GM23338 (cell line): Measurements from ENCODE around the gene ATG9B. TPM values are rescaled to one million over a fixed set of nuclear protein-coding genes. Genes with fewer than 3 reads are reported as not detected.
A peak's percentile ranks its signal among the peaks of the same experiment; 100 is the strongest.

Experiments used
- ATAC-seq: fragments of 200-7000 bp; cut with Tn5 transposase; 3 replicates; pipeline ENCODE4 v1.9.1; 2020
- DNase-seq: peaks from one replicate; pipeline ENCODE4 v3.0.0-alpha.2; 2015; ENCODE audit warnings: low spot score
- H2AFZ ChIP-seq: fragments of 200-600 bp; sonication (generic); 2 replicates; pipeline ENCODE4 v1.8.0; 2016; ENCODE audit warnings: antibody characterized with exemption, mild to moderate bottlenecking, moderate library complexity
- H3F3A ChIP-seq: fragments of 200-600 bp; sonication (generic); replicated peaks from 2 replicates; pipeline ENCODE4 v1.8.0; 2017; ENCODE audit warnings: antibody characterized with exemption, mixed run types, low read depth
- H3K27ac ChIP-seq: fragments of 200-600 bp; sonication (generic); 2 replicates; pipeline ENCODE4 v1.6.1; 2016; ENCODE audit warnings: low read depth
- H3K27me3 ChIP-seq: fragments of 200-600 bp; sonication (generic); 2 replicates; pipeline ENCODE4 v1.8.0; 2016; ENCODE audit warnings: mild to moderate bottlenecking, mixed run types, moderate library complexity; ENCODE audit not compliant: insufficient read depth
- H3K36me3 ChIP-seq: fragments of 200-600 bp; sonication (generic); 2 replicates; pipeline ENCODE4 v1.8.0; 2016; ENCODE audit warnings: mild to moderate bottlenecking; ENCODE audit not compliant: insufficient read depth
- H3K4me1 ChIP-seq: fragments of 200-600 bp; sonication (generic); 2 replicates; pipeline ENCODE4 v1.8.0; 2016; ENCODE audit warnings: mild to moderate bottlenecking, moderate library complexity; ENCODE audit not compliant: insufficient read depth
- H3K4me2 ChIP-seq: fragments of 200-600 bp; sonication (generic); 2 replicates; pipeline ENCODE4 v1.7.1; 2017; ENCODE audit warnings: mixed run types
- H3K4me3 ChIP-seq: fragments of 200-600 bp; sonication (generic); 2 replicates; pipeline ENCODE4 v1.6.1; 2016; ENCODE audit warnings: mixed run types
- H3K79me2 ChIP-seq: fragments of 200-600 bp; sonication (generic); replicated peaks from 2 replicates; pipeline ENCODE4 v1.8.0; 2017; ENCODE audit warnings: mild to moderate bottlenecking; ENCODE audit not compliant: insufficient read depth
- H3K9me2 ChIP-seq: fragments of 200-600 bp; sonication (generic); 2 replicates; pipeline ENCODE4 v1.8.0; 2017; ENCODE audit not compliant: insufficient read depth
- H4K20me1 ChIP-seq: fragments of 200-600 bp; sonication (generic); replicated peaks from 2 replicates; pipeline ENCODE4 v1.8.0; 2017; ENCODE audit warnings: mild to moderate bottlenecking; ENCODE audit not compliant: insufficient read depth
- H3K27ac Mint-ChIP-seq: 2 replicates; pipeline ENCODE4 v1.8.0; 2020; ENCODE audit warnings: inconsistent platforms, mild to moderate bottlenecking, moderate library complexity, mixed read lengths
- H3K27me3 Mint-ChIP-seq: 3 replicates; pipeline ENCODE4 v1.8.0; 2022; ENCODE audit warnings: low read depth, mild to moderate bottlenecking, moderate library complexity, mixed read lengths, inconsistent platforms; ENCODE audit not compliant: insufficient read depth, poor library complexity
- H3K36me3 Mint-ChIP-seq: 3 replicates; pipeline ENCODE4 v1.8.0; 2021; ENCODE audit warnings: low read depth, mild to moderate bottlenecking, inconsistent platforms, moderate library complexity, mixed read lengths
- H3K4me1 Mint-ChIP-seq: 3 replicates; pipeline ENCODE4 v1.8.0; 2020; ENCODE audit warnings: mild to moderate bottlenecking, inconsistent platforms, mixed read lengths
- H3K4me3 Mint-ChIP-seq: 3 replicates; pipeline ENCODE4 v1.8.0; 2021; ENCODE audit warnings: moderate library complexity, mild to moderate bottlenecking, inconsistent platforms, mixed read lengths
- H3K9me3 Mint-ChIP-seq: 3 replicates; pipeline ENCODE4 v1.8.0; 2020; ENCODE audit warnings: moderate library complexity, mild to moderate bottlenecking, inconsistent platforms, mixed read lengths
- CREB1 ChIP-seq: fragments of 250-450 bp; sonication (Bioruptor Pico); IDR thresholded peaks from 2 replicates; pipeline ENCODE4 v1.5.0; 2020; ENCODE audit warnings: low read depth, mild to moderate bottlenecking, moderate library complexity
- CTCF ChIP-seq, 2 experiments: fragments of 200-600 bp in 1 of 2; sonication (generic) in 1 of 2; conservative IDR thresholded peaks; 2 replicates each; pipeline versions ENCODE4 v1.5.1 to v1.6.1; 2016 to 2017; ENCODE audit warnings: antibody characterized with exemption in 2 of 2, low read depth in 2 of 2, mild to moderate bottlenecking in 2 of 2, moderate library complexity in 1 of 2
- ETS1 ChIP-seq: IDR thresholded peaks from 2 replicates; pipeline ENCODE4 v1.6.1; 2016; ENCODE audit warnings: antibody characterized with exemption
- EZH2 ChIP-seq: fragments of 200-600 bp; sonication (generic); IDR thresholded peaks from one replicate; pipeline ENCODE4 v1.8.0; 2017; ENCODE audit warnings: antibody characterized with exemption, mild to moderate bottlenecking, low read depth; ENCODE audit not compliant: unreplicated experiment
- EZH2phosphoT487 ChIP-seq: fragments of 200-600 bp; sonication (generic); IDR thresholded peaks from one replicate; pipeline ENCODE4 v1.8.1; 2018; ENCODE audit warnings: antibody characterized with exemption; ENCODE audit not compliant: unreplicated experiment
- JUNB ChIP-seq: IDR thresholded peaks from one replicate; pipeline ENCODE4 v1.6.1; 2016; ENCODE audit warnings: antibody characterized with exemption; ENCODE audit not compliant: unreplicated experiment
- NANOG ChIP-seq: IDR thresholded peaks from 2 replicates; pipeline ENCODE4 v1.6.1; 2016; ENCODE audit warnings: antibody characterized with exemption, borderline replicate concordance
- POLR2AphosphoS5 ChIP-seq: IDR thresholded peaks from 2 replicates; pipeline ENCODE4 v1.6.1; 2016; ENCODE audit warnings: antibody characterized with exemption, low read depth
- REST ChIP-seq: IDR thresholded peaks from one replicate; pipeline ENCODE4 v1.6.1; 2018; ENCODE audit warnings: antibody characterized with exemption; ENCODE audit not compliant: unreplicated experiment
- STAT1 ChIP-seq: IDR thresholded peaks from one replicate; pipeline ENCODE4 v1.6.1; 2016; ENCODE audit warnings: antibody characterized with exemption; ENCODE audit not compliant: unreplicated experiment
- ZNF114 ChIP-seq: fragments of 250-450 bp; sonication (Bioruptor Pico); IDR thresholded peaks from 2 replicates; pipeline ENCODE4 v1.5.0; 2020; ENCODE audit warnings: mild to moderate bottlenecking, moderate library complexity
- ZNF331 ChIP-seq: fragments of 250-450 bp; sonication (Bioruptor Pico); IDR thresholded peaks from 2 replicates; pipeline ENCODE4 v1.5.0; 2020; ENCODE audit warnings: low read depth, mild to moderate bottlenecking, moderate library complexity
- ZNF462 ChIP-seq: fragments of 250-450 bp; sonication (Bioruptor Pico); IDR thresholded peaks from 2 replicates; pipeline ENCODE4 v1.5.0; 2020; ENCODE audit warnings: mild to moderate bottlenecking, moderate library complexity
- polyA plus RNA-seq: library from polyadenylated mRNA; unstranded; fragments of >200 nt; fragmentation: Nextera tagmentation; extraction: Ambion mirVana; gene quantifications from 2 replicates; pipeline ENCODE4 v1.2.1, GENCODE V29; 2016
- total RNA-seq: library from RNA; depleted of rRNA; stranded (reverse); fragments of >200 nt; shearing (Covaris generic); gene quantifications from 2 replicates; pipeline ENCODE4 v1.2.3, GENCODE V29; 2014

The ATG9B gene
- total and polyA plus RNA-seq, 2 experiments from 2014 or later, result 1.2 to 3.4 TPM

- Mint-ChIP-seq H3K9me3 (no peaks in the 10 kb centered on the region), H3K27ac (no peak overlapping the region), H3K27me3 (peaks cover 30% of the 10 kb centered on the region), H3K36me3 (peaks cover 53% of the 10 kb centered on the region), H3K4me3 (no peak overlapping the region), H3K4me1 (peaks cover 24% of the 10 kb centered on the region)
- H3K4me3 ChIP-seq, result no peak overlapping the region
- no peak for DNase-seq
- H2AFZ ChIP-seq, result no peak overlapping the region
- H4K20me1 ChIP-seq, result no peaks in the 10 kb centered on the region; the same call in 1 of the 2 replicates
- peaks cover 4% of the 10 kb centered on the region; the same call in 1 of the 2 replicates for H3K27me3 ChIP-seq
- H3K36me3 ChIP-seq, result peaks cover 16% of the 10 kb centered on the region
- ATAC-seq, result no peak
- peaks cover 11% of the 10 kb centered on the region; the same call in 1 of the 2 replicates for H3F3A ChIP-seq
- 0 out of 2 replicates have a peak overlapping the region, but pooled peaks have one; percentile 50 for H3K27ac ChIP-seq
- no peaks in the 10 kb centered on the region for H3K9me2 ChIP-seq
- no peak overlapping the region for H3K4me2 ChIP-seq
- peaks cover 21% of the 10 kb centered on the region for H3K4me1 ChIP-seq
- TF ChIP-seq REST, result no peak
- no peak for TF ChIP-seq CREB1 (CRISPR knock-in tag)
- no peak for TF ChIP-seq JUNB
- no peak for TF ChIP-seq ZNF331
- TF ChIP-seq EZH2phosphoT487, result no peak
- TF ChIP-seq EZH2, result no peak
- no peak for TF ChIP-seq ETS1
- TF ChIP-seq NANOG, result no peak
- TF ChIP-seq ZNF462 (CRISPR knock-in tag), result no peak
- TF ChIP-seq CTCF (conservative IDR thresholded peaks at IDR 0.05; ENCODE audit: low read depth in 2 of 2), result no peak
- TF ChIP-seq ZNF114 (CRISPR knock-in tag), result no peak
- TF ChIP-seq STAT1, result no peak
- TF ChIP-seq POLR2AphosphoS5, result no peak
- peaks cover 8% of the 10 kb centered on the region for H3K79me2 ChIP-seq
Measured at GRCh38 chr7:151066273-151066974, 42.1 kb upstream of the ATG9B start.
